ENCODE results near the gene ZFAND3.

GRCh38 chr6:38088010-38088409, 268.5 kb downstream of the ZFAND3 start:
- TF ChIP-seq CTCF (optimal IDR thresholded peaks at IDR 0.05 in 1 of 3, IDR thresholded peaks at IDR 0.05 in 1 of 3, conservative IDR thresholded peaks at IDR 0.05 in 1 of 3; ENCODE audit: extremely low read depth in 1 of 3, insufficient read depth in 2 of 3, low read length in 3 of 3) (no peak), EZH2 (IDR thresholded peaks at IDR 0.05; ENCODE audit: low read length) (no peak)

Measured in keratinocyte (primary cell).